Stimulated activated CD8-positive, alpha-beta memory T cell treated with anti-CD3 and anti-CD28 coated beads, Interleukin-12 subunit alpha, Interleukin-12 subunit beta, amount 100 ng/mL, for 1 hour (primary cell): ENCODE data around the gene LVRN.
A peak's percentile ranks its signal among the peaks of the same experiment; 100 is the strongest.

Source experiments
- DNase-seq: peaks from one replicate; pipeline ENCODE4 v3.0.0-alpha.2; 2020; ENCODE audit warnings: low read depth

LVRN gene

DNA sequence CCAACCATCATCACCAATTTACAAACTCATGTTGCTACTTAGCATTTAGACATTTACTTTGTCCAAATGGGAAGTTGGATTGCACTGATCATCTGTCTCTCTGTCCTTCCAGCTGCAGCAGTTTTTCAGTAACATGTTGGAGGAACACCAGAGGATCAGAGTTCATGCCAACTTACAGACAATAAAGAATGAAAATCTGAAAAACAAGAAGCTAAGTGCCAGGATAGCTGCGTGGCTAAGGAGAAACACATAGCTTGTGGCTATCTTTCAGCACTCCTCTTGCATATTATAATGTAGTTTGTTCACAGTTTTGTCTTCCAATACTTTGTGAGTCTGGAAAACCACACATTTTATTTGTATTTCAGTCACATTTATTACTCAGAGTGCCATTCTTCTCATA, 63.6 kb downstream of the LVRN start:
- no peak for DNase-seq

DNA sequence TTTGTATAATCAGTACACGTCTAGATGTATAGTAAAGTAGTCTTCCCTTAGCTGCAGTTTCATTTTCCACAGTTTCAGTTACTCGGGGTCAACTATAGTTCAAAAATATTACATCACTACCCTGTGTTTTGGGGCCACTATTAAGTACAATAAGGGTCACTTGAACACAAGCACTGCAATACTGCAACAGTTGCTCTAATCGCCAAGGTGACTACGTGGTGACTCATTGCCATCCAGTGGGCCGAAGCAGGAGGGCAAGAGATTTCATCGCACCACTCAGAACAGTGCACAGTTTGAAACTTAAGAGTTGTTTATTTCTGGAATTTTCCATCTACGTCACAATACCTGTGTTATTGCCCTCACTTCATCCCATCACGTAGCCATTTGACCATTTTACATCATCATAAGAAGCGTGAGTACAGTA, 69.8 kb downstream of the LVRN start, which contains the start of gene ARL14EPL:
ARL14EPL (plus strand) TSS at position 379 of the 424 bp plus-strand sequence. CDS start 18,994 bp downstream, outside the sequence.
- no peak for DNase-seq

DNA sequence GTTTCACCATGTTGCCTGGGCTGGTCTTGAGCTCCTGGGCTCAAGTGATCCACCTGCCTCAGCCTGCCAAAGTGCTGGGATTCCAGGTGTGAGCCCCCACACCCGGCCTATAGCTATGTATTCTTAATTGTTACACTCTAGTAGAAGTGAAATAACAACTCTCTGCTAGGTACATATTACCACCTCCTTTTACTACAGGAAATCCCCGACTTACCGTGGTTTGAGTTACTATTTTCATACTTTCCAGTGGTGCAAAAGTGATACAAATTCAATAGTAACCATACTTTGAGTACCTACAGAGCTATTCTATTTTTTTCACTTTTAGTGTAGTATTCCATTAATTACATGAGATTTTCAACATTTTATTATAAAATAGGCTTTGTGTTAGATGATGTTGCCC, 70.7 kb downstream of the LVRN start:
- DNase-seq = no peak

DNA sequence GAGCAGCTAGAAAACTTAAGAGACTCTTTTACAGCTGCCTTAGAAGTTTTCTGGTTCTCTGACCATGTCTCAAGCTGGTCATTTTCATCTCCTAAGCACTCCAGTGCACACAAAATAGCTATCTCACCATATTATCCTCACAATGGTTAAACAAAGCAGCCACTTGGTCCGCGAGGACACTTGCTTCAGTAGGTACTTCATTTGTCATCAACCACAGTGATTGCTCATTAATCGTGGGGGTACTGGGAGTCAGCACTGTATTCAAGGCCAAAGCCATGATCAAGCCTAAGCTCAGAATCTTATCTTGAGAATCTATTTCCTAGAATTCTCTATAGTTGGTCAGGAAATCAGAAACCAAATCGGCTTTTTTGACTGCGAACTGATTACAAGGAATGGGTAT, 72.8 kb downstream of the LVRN start:
- no peak for DNase-seq

DNA sequence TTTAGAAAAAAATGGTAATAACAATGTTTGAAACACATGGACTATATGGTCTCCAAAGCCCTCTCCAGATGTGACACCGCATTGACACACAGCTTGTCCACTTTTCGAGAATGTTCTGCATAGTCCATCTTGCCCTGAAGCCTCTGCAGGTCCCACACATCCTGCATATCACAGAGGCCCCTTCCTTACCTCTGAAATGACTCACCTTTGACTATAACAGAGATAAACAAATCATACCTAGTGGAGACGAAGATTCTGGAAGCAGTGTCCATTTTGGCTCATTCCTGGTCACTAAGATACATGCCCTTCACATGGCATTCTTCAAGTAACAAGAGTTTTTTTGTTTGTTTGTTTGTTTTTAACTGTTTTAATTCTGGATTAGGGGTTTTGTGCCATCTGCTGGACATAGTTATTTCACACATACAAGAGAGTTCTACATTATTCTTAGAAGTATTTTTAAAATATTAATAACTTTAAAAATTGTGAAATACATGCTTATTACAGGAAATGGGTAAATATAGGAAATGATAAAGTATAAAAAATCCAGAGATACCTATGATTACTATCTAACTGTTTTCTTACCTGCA, 75.1 kb downstream of the LVRN start:
- DNase-seq = no peak

DNA sequence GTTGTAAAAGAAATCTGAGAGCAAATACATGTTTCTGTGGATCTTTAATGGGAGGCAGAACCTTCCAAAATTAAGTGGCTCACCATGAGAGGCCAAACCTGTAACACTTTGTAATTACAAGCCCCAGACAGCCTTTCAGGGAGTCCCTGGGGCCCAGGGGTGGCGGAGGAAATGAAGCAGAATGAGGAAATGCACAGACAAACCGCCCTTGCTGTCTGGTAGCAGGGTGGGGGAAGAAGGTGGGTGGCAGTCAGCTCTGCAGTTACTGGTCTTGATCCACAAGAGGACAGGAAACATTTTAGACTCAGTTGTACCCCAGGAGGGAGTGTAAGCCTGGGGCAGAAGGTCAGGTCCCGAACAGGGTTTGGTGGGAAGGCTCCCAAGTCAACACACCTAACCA, 76.5 kb downstream of the LVRN start:
- no peak for DNase-seq

DNA sequence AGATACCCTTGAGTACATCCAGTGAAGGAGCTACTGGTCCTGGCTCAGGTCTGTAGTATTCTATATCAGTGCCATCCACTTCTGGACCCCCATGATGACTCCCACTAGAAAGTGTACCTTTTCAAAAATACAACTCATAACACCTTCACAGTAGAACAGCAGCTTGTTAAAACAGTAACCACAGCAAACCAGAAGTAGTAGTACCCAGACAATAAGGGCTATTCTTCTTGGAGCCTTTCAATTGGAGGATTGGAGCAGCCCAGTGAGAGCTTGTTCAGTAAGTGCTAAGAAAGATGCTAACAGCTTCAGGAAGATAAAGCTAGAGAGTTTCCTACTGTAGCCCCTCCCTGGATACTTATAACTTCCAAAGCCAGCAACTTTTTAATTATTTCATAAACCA, 80.1 kb downstream of the LVRN start:
- no peak for DNase-seq

DNA sequence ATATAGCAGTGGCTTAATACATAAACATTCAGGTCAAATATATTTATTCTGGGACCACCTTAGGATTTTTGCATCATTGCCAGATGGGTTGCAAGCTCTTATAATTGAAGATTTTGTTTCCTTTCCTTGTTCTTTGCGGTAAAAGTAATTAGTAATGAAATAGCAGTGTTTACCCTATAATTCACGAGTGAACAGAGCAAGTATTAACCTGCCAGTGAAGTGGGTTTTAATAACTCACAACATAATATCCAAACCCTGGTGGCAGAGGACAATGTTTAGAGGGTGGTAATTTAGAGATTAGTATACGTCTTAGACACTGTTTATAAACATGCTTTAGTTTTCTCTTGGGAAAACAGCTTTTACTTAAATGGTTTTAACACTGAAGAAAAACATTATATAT, 81.8 kb downstream of the LVRN start:
- no peak for DNase-seq

DNA sequence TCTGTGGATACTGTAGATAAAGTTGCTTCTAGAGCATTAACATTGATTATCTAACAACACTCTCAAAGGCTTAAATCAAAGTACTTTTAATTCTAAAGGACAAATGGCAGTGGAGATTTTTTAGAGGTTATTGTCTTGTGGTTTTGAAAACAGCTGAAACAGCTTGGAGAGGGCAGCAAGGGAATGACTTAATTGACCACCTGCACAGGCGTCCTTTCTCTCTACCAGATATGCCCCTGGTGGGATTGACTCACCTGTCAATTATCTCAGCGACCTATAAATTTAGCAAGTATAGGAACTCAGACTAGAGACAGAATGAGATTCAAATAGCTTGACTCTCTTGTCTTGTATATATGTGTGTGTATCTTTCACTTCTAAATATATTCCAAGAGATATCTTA, 83.5 kb downstream of the LVRN start:
- no peak for DNase-seq

DNA sequence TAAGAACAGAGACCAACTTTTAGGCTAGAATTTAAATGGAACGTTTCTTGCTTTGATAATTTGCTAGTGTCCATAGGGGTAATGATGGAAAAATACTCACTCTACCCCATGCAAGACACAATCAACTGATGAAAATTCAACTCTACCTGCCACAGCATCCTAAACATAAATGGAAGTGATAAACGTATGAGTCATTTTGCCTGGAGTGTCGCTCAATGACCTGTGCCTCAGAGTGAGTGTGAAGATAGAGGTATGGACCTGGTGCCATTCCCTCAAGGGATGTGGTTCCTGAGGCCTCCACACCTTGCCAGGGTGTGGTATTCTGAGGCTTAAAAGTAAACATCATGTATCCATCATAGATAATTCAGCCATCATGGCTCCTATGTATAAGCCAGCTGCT, 84.0 kb downstream of the LVRN start:
- no peak for DNase-seq

DNA sequence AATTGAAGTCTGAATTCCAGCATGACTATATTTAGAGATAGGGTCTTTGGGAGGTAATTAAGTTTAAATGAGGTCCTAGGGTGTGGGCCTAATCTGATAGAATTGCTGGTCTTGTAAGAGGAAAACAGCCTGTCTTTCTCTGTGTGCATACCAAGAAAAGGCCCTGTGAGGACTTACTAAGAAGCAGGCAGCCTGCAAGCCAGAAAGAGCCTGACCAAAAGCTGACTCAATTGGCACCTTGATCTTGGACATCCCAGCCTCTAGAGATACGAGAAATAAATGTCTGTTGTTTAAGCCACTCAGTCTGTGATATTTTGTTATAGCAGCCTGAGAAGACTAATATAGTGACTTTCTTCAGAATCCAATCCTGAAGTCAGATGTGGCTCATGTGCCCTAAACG, 84.5 kb downstream of the LVRN start:
- DNase-seq = no peak

DNA sequence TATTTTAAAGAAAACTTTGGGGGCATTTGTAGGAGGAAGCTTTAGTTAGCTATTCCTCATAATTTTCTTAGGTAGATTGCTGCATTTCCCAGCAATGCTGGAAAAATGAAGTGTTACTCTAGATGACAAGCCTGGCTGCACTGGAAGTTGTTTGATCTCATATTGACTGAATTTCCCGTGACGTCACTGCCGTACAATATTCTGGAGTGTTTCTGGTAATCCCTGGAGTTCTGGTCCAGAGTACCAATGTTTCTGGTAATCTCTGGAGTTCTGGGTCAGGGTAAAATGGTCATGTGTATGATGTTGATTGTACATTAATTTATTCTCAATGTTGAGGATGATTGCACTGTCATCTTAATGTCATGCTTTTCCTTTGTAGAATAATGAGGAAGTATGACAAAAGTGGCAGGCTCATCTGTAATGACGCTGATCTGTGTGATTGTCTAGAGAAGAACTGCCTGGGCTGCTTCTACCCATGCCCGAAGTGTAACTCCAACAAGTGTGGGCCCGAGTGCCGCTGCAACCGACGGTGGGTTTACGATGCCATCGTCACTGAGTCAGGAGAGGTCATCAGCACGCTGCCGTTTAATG, 96.2 kb downstream of the LVRN start:
- DNase-seq = no peak

DNA sequence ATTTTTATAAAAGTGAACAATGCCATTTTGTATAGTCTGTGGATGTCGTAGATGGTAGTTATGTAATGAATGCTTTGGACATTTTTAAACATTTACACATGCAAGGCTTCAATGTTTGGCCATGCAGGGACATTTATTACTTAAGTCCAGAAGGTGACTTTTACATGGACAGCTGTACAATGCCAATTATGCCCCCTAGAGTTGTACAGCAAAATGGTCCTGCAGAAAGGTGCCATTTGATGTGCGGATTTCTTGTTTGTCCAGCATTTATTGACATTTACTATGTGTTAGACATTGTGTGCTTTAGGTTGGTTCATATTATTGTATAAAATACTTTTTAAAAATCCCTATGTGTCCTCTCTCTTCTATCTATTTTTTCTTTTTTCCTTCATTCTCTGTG, 100.1 kb downstream of the LVRN start:
- DNase-seq = no peak

DNA sequence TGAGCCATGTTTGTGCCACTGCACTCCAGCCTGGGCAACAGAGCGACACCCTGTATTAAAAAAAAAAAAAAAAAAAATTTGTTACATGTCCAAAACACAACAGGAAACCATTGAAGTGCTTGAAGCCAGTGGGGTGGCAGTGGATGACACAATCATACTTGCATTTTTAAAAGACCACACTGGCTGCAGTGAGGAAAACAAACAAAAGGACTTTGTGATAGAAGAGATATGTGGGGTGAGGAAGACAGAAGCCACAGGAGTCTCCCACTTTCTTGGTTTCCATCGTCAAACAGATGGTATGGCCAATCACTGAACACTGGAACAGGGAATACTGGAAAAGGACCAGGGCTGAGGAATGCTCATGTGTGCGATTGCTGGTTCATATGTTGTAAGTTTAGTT, 101.7 kb downstream of the LVRN start:
- DNase-seq = no peak

DNA sequence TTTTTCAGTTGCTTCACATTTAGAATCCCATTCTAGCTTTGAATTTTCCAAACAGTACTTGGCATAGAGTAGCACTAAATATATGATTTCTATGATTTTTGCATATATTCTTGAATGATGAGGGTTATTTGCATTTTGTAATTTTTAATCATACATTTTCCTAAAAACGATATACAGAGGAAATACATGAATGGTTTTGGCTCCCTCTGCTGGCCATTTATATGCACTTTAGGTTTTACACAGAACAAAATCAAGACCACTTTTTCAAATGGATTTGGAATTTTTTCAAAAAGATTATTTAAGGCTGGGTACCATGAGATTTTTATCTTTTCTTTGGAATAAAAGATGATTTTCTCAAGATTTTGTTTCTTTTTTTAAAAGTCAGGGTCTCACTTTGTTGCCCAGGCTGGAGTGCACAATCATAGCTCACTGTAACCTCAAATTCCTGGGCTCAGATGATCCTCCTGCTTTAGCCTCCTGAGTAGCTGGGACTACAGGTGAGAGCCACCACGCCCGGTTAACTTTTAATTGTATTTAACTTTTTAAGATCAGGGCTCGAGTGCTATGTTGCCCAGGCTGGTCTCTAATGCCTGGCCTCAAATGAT, 105.9 kb downstream of the LVRN start:
- DNase-seq = peak; percentile 10

DNA sequence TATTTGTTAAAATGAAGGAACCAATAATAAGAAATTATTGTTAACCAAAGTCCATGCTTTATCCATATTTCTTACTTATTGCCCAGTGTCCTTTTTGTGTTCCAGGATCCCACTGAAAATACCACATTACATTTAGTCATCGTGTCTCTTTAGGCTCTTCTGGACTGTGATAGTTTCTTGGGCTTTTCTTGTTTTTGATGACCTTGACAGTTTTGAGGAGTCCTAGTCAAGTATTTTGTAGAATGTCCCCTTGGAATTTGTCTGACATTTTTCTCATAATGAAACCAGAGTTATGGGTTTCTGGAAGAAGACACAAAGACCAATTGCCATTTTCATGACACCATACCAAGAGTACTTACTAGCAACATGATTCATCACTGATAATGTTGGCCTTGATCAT, 108.9 kb downstream of the LVRN start:
- DNase-seq = no peak

DNA sequence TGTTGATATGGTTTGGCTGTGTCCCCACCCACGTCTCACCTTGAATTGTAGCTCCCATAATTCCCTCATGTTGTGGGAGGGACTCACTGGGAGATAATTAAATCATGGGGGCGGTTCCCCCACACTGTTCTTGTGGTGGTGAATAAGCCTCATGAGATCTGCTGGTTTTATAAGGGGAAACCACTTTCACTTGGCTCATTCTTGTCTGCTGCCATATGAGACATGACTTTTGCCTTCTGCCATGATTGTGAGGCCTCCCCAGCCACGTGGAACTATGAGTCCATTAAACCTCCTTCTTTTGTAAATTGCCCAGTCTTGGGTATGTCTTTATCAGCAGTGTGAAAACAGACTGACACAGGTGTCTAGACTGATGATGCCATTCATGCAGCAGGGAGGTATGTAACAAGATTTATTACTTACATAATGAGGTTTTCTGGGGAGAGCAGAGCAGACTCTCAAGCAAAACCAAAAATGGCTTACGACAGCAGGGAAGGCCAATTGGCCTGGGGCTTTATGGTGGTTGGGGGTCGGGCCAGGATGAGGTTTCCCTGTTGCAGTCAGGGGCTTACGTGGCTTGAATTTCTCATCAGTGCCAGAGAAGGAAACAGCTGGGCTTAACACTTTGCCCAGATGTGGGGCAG, 113.0 kb downstream of the LVRN start:
- DNase-seq = no peak

DNA sequence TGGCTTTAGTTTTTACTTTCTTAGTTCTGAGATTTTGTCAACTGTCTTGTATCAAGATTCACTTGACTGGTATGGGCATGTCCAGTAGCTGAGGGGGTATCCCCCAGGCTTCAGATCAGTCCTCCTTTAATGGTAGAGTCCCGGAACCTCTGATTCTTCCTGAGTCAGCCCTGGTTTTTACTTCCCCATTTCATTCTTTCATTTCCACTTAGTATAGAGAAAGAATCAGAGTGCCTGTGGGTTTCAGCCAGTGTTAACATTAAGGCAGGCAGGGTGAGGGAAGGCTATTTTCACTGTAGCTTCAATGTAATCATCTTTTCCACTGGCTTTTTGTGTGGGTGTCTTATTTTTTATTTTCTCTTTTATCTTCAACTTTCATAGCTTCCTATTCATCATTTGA, 114.2 kb downstream of the LVRN start:
- no peak for DNase-seq
